Activated CD4-positive, CD25-positive, alpha-beta regulatory T cell treated with anti-CD3 and anti-CD28 coated beads, Interleukin-2, amount 50 U/mL, for 16 hours (primary cell): ENCODE measurements around the gene FKBP5.
"Not testable (repeated sequence)": the region's sequence is repeated elsewhere in the genome, so short reads cannot be mapped to it uniquely, and the experiment has no call there.

Experiments
- DNase-seq: peaks from one replicate; pipeline ENCODE4 v3.0.0-alpha.2; 2020; ENCODE audit warnings: low read depth, low spot score

The FKBP5 gene

DNA sequence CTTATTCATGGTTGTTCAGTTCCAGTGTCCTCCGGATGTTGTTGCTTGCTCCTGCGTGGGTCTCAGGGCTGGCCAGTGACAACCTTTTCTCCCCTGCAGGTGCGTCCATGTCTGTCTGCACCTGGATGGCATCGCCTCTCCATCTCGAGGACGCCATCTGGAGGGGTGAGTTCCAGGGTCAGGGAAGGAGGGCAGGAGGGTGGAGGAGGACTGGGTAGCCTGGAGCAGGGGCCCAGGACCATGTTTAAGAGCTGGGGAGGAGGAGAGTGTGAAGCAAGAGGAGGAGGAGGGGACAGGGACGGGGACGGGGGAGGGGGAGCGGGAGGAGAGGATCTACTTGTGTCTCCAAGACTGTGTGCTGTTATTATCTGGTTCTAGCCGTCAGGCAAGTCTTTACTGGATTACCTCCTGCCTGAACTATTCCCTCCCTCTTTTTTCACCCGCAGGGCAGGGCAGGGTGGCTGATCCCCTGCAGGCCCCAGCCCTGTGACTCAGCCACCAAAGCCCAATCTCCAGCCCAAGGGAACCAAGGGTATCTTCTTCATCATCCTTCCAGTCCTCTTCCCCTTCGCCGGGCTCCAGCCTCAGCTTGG lies 143.8 kb downstream of the FKBP5 start:
- no peak for DNase-seq

DNA sequence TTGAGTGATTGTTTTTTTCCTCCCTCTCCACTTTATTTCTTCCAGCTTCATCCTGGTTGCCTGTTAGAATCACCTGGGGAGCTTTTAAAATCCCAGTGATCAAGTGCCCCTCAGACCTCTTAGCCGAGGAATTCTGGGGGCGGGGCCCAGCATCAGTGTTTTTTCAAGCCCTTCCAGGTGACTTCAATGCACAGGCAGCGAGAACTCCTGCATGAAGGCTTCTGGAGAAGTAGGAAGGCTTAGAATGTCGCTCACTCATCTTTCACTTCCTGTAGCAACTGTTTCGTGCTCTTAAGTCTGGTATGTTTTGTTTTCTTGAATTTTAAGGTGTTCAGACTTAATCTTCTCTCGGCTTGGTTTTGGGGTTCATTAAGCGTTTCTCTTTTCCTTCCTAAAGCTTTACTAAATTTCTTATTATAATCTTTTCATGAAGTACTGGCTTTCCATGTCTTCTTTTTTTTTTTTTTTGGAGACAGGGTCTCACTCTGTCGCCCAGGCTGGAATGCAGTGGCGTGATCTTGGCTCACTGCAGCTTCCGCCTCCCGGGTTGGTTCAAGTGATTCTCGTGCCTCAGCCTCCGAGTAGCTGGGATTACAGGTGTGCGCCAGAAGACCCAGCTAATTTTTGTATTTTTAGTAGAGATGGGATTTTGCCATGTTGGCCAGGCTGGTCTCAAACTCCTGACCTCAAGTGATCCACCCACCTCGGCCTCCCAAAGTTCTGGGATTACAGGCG lies 145.1 kb downstream of the FKBP5 start:
- no peak for DNase-seq

DNA sequence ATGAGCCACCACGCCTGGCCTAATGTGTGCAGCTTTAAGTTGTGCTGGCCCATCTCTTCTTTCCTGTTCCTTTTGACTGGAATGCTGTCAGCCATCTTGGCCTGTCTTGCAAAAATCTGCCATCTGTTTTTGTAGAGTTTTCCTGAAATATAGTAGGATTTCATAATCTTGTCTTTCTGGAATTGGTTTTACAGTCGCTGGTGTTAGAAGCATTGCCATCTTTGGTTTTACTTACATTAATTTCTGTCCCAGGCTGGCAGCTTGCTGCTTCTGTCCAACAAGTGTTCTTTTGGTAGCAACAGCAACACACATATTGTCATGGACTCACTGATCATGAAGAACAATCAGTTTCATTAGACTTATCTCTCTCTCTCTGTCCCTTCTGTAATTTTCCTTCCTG lies 146.9 kb downstream of the FKBP5 start:
- no peak for DNase-seq

DNA sequence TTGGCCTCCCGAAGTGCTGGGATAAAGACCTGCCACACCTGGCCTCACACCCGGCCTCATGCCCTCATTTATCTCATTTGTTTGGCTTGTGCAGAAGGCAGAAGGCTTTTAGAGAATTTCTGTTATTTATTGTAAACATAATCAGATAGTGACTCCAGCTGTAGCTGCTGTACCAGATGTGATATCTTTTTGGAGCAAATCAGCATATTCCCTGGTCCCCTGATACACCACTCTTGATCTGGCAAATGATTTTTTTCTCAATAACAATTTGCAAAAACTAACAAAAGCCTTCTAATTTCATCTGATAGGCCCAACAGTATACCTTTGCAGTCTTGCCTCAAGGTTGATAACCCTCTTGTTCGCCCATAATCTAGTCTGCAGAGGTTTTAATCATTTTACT lies 149.5 kb downstream of the FKBP5 start:
- DNase-seq: no peak

DNA sequence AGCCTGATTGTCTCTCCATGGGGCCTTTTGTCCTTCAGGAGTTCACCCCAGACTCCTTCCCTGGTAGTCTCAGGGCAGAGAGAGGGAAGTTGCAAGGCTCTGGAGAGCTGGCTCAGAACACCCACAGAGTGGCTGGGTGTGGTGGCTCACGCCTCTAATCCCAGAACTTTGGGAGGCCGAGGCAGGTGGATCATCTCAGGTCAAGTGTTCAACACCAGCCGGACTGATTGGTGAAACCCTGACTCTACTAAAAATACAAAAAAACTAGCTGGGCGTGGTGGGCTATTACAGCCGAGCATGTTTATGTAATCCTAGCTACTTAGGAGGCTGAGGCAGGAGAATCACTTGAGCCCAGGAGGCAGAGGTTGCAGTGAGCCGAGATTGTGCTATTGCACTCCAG lies 152.9 kb downstream of the FKBP5 start:
- DNase-seq: not testable (repeated sequence)

DNA sequence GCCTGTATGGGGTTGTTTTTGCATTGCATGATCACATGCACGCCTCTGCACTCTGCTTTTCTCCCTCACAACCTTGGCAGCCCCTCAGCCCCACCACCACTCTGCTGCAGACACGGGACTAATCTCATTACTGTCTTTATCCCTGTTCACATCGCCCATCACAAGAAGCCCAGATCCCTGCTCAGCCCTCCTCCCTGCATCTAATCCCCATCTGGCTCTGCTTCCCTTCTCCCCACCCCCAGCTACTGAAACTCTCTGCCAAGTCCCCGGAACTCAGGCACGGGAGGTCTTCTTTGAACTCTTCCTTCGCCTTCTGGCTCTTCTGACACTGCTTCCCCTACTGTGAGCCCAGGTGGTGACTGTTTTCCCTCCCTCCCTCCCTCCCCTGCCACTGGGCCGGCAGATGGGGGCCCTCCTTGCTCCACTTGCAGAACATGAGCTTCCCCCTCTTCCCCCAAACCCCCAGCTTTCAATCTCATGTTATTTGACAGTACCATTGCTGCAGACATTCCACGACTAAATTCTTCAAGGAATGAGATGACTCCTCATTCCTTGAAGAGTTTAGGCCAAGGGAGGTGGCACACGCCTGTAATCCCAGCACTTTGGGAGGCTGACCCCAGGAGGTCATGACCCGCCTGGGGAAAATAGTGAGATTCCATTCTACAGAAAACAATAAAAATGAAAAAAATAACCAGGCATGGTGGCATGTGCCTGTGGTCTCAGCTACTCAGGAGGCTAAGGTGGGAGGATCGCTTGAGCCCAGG lies 154.1 kb downstream of the FKBP5 start:
- DNase-seq: no peak

DNA sequence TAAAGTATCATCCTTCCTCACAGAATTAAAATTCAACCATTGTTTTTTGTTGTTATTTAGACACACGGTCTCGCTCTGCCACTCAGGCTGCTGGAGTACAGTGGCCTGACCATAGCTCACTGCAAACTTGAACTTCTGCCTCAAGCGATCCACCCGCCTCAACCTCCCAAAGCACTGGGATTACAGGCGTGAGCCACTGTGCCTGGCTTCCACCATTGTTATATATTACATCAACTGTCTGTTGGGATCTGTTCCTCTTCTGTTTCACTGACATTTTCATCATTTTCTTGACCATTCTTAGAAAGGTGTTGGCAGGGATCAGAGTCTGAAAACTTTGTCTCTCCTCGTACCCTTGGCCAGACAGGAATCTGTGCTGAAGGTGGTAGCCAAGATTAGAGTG lies 154.7 kb downstream of the FKBP5 start:
- DNase-seq: no peak

DNA sequence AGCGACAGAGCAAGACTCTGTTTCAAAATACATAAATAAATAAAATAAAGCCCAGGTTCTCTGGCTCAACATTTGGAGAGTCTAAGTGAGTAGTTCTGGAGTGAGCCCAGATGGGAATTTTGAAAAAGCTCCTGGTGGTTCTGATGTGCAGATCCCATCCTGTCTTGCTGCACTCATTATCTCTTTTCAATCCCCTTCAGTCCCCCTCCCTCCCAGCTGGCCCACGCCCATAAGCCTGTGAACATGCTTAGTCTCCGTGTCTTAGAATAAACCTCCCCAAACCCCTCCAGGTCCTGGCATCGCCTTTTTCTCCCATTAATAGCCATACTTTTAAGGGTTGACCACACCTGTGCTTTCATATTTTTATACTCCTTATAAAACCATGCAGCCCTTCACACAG lies 156.6 kb downstream of the FKBP5 start:
- DNase-seq: no peak

DNA sequence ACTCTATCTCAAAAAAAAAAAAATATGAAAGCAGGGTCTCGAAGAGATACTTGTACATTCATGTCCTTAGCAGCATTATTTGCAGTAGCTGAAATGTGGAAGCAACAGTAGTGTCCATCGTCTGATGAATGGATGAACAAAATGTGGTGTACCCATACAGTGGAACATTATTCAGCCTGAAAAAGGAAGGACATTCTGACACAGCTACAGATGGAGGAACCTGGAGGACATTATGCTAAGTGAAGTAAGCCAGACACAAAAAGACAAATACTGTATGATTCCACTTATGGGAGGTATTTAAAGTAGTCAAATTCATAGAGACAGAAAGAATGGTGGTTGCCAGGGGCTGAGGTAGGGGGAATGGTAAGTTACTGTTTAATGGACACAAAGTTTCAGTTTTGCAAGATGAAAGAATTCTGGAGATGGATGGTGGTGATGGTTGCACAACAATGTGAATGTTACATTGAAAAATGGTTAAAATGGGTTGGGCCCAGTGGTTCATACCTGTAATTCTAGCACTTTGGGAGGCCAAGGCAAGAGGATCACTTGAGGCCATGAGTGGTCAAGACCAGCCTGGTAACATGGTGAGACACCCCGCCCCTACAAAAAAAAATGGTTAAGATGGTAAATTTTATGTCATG lies 164.2 kb downstream of the FKBP5 start:
- no peak for DNase-seq
